IMR-90 (cell line): ENCODE measurements around the gene KCNQ1. TPM values are rescaled to one million over a fixed set of nuclear protein-coding genes. Genes with fewer than 3 reads are reported as not detected.
A peak's percentile ranks its signal among the peaks of the same experiment; 100 is the strongest.

Experiments
- ATAC-seq: fragments of 200-7000 bp; cut with Tn5 transposase; 2 replicates; pipeline ENCODE4 v1.9.1; 2020; ENCODE audit warnings: low read depth, mild to moderate bottlenecking, moderate library complexity
- BruUV-seq: library from RNA; stranded (reverse); fragments of 400-500 nt; replicated peaks from 2 replicates; lab custom pipeline; 2021; lab: Mats Ljungman, UMichigan
- CTCF ChIA-PET: fragments of 300-600 bp; formaldehyde crosslinking; extraction: SDS; loops from one replicate; lab custom pipeline; 2021; ENCODE audit warnings: antibody characterized with exemption; lab: Yijun Ruan, JAX
- POLR2A ChIA-PET: fragments of 300-600 bp; sonication (Branson Sonifier 250); formaldehyde crosslinking; loops from one replicate; lab custom pipeline; 2022; ENCODE audit warnings: antibody characterized with exemption; ENCODE audit not compliant: unreplicated experiment; lab: Charles Lee
- DNase-seq: peaks from one replicate; pipeline ENCODE4 v3.0.0; 2013
- H2AFZ ChIP-seq: replicated peaks from 2 replicates; pipeline ENCODE3; 2013; ENCODE audit warnings: low read length, mild to moderate bottlenecking; ENCODE audit not compliant: poor library complexity
- H2AK5ac ChIP-seq: 2 replicates; pipeline ENCODE4 v1.6.1; 2013; ENCODE audit warnings: low read depth, low read length, inconsistent platforms
- H2AK9ac ChIP-seq: replicated peaks from 2 replicates; pipeline ENCODE3; 2013; ENCODE audit warnings: mild to moderate bottlenecking, low read depth, low read length, moderate library complexity; ENCODE audit not compliant: poor library complexity
- H2BK120ac ChIP-seq: 2 replicates; pipeline ENCODE4 v1.6.1; 2013; ENCODE audit warnings: low read depth, low read length, inconsistent platforms
- H2BK15ac ChIP-seq: 3 replicates; pipeline ENCODE4 v1.6.1; 2013; ENCODE audit warnings: low read depth, low read length, inconsistent platforms
- H2BK20ac ChIP-seq: 2 replicates; pipeline ENCODE4 v1.6.1; 2013; ENCODE audit warnings: low read depth, mild to moderate bottlenecking, inconsistent platforms, low read length, moderate library complexity
- H2BK5ac ChIP-seq: 2 replicates; pipeline ENCODE4 v1.6.1; 2013; ENCODE audit warnings: mild to moderate bottlenecking, low read depth, low read length, inconsistent platforms; ENCODE audit not compliant: poor library complexity, severe bottlenecking
- H3K14ac ChIP-seq: replicated peaks from 2 replicates; pipeline ENCODE4 v1.6.1; 2013; ENCODE audit warnings: low read depth, low read length, inconsistent platforms
- H3K18ac ChIP-seq: 2 replicates; pipeline ENCODE4 v1.6.1; 2013; ENCODE audit warnings: low read depth, low read length, control low read depth
- H3K23ac ChIP-seq: 2 replicates; pipeline ENCODE4 v1.6.1; 2013; ENCODE audit warnings: low read depth, low read length, inconsistent platforms
- H3K27ac ChIP-seq: 2 replicates; pipeline ENCODE4 v1.5.1; 2013; ENCODE audit warnings: mild to moderate bottlenecking, control low read depth, low read length; ENCODE audit not compliant: insufficient read depth
- H3K27me3 ChIP-seq: 2 replicates; pipeline ENCODE4 v1.6.1; 2013; ENCODE audit warnings: low read length; ENCODE audit not compliant: control insufficient read depth, insufficient read depth
- H3K36me3 ChIP-seq: 2 replicates; pipeline ENCODE4 v1.6.1; 2013; ENCODE audit warnings: low read length, mixed read lengths; ENCODE audit not compliant: control insufficient read depth, insufficient read depth
- H3K4ac ChIP-seq: 2 replicates; pipeline ENCODE4 v1.6.1; 2013; ENCODE audit warnings: low read depth, low read length, inconsistent platforms
- H3K4me1 ChIP-seq: 2 replicates; pipeline ENCODE4 v1.6.1; 2013; ENCODE audit warnings: low read length, mixed read lengths; ENCODE audit not compliant: control insufficient read depth, insufficient read depth
- H3K4me2 ChIP-seq: 2 replicates; pipeline ENCODE4 v1.6.1; 2013; ENCODE audit warnings: low read depth, mild to moderate bottlenecking, control low read depth, low read length, moderate library complexity
- H3K4me3 ChIP-seq: 2 replicates; pipeline ENCODE4 v1.5.1; 2013; ENCODE audit warnings: low read depth, mild to moderate bottlenecking, control low read depth, low read length, moderate library complexity; ENCODE audit not compliant: insufficient read depth
- H3K56ac ChIP-seq: 2 replicates; pipeline ENCODE4 v1.6.1; 2013; ENCODE audit warnings: low read length, inconsistent platforms; ENCODE audit not compliant: insufficient read depth; ENCODE audit errors: extremely low read depth
- H3K79me1 ChIP-seq, 2 experiments: 2 replicates each; pipeline ENCODE4 v1.6.1; 2013; ENCODE audit warnings: low read length in 2 of 2, inconsistent platforms in 1 of 2, low read depth in 1 of 2
- H3K9ac ChIP-seq: 2 replicates; pipeline ENCODE4 v1.6.1; 2013; ENCODE audit warnings: low read depth, low read length, control low read depth
- H3K9me1 ChIP-seq: 2 replicates; pipeline ENCODE4 v1.6.1; 2013; ENCODE audit warnings: low read length, inconsistent platforms; ENCODE audit not compliant: insufficient read depth
- H3K9me3 ChIP-seq: 2 replicates; pipeline ENCODE4 v1.6.1; 2013; ENCODE audit warnings: low read length; ENCODE audit not compliant: control insufficient read depth, insufficient read depth
- H4K20me1 ChIP-seq: 2 replicates; pipeline ENCODE4 v1.6.1; 2013; ENCODE audit warnings: low read length, inconsistent platforms; ENCODE audit not compliant: insufficient read depth
- H4K5ac ChIP-seq: 2 replicates; pipeline ENCODE4 v1.6.1; 2013; ENCODE audit warnings: mild to moderate bottlenecking, low read depth, low read length, control low read depth
- H4K8ac ChIP-seq, 2 experiments: 2 replicates each; pipeline ENCODE4 v1.6.1; 2013; ENCODE audit warnings: low read depth in 2 of 2, low read length in 2 of 2, control low read depth in 1 of 2, inconsistent platforms in 1 of 2
- H4K91ac ChIP-seq: 2 replicates; pipeline ENCODE4 v1.6.1; 2013; ENCODE audit warnings: low read depth, low read length, inconsistent platforms; ENCODE audit not compliant: insufficient read depth
- BHLHE40 ChIP-seq: fragments of 150-350 bp; IDR thresholded peaks from 2 replicates; pipeline ENCODE4 v1.6.1; 2016; ENCODE audit warnings: mild to moderate bottlenecking, low read depth, low read length
- CEBPB ChIP-seq: IDR thresholded peaks from 2 replicates; pipeline ENCODE4 v1.6.1; 2012; ENCODE audit warnings: low read depth, low read length, improper control_type of control experiment
- CHD1 ChIP-seq: IDR thresholded peaks from 2 replicates; pipeline ENCODE4 v1.6.1; 2012; ENCODE audit warnings: low read depth, low read length, improper control_type of control experiment
- FOS ChIP-seq: fragments of 150-350 bp; IDR thresholded peaks from 2 replicates; pipeline ENCODE4 v1.6.1; 2016; ENCODE audit warnings: low read depth, low read length
- MAFK ChIP-seq: IDR thresholded peaks from 2 replicates; pipeline ENCODE4 v1.6.1; 2012; ENCODE audit warnings: low read depth, low read length, improper control_type of control experiment
- MAZ ChIP-seq: IDR thresholded peaks from 2 replicates; pipeline ENCODE4 v1.6.1; 2012; ENCODE audit warnings: low read depth, mild to moderate bottlenecking, low read length, improper control_type of control experiment, moderate library complexity, borderline replicate concordance
- MXI1 ChIP-seq: IDR thresholded peaks from 2 replicates; pipeline ENCODE4 v1.6.1; 2012; ENCODE audit warnings: low read depth, mild to moderate bottlenecking, low read length, moderate library complexity, borderline replicate concordance
- NFE2L2 ChIP-seq: fragments of 150-350 bp; IDR thresholded peaks from 2 replicates; pipeline ENCODE4 v1.6.1; 2016; ENCODE audit warnings: low read depth, mild to moderate bottlenecking, low read length
- POLR2A ChIP-seq: IDR thresholded peaks from 2 replicates; pipeline ENCODE4 v1.6.1; 2012; ENCODE audit warnings: mild to moderate bottlenecking, low read depth, low read length
- RAD21 ChIP-seq: IDR thresholded peaks from 2 replicates; pipeline ENCODE4 v1.6.1; 2012; ENCODE audit warnings: low read length, improper control_type of control experiment
- RCOR1 ChIP-seq: IDR thresholded peaks from 2 replicates; pipeline ENCODE4 v1.6.1; 2012; ENCODE audit warnings: mild to moderate bottlenecking, low read length, improper control_type of control experiment; ENCODE audit not compliant: insufficient replicate concordance
- RFX5 ChIP-seq: IDR thresholded peaks from 2 replicates; pipeline ENCODE4 v1.8.0; 2012; ENCODE audit warnings: low read depth, mild to moderate bottlenecking, low read length, moderate library complexity
- SMC3 ChIP-seq: fragments of 150-350 bp; IDR thresholded peaks from 2 replicates; pipeline ENCODE4 v1.6.1; 2016; ENCODE audit warnings: low read depth, mild to moderate bottlenecking, antibody characterized with exemption, low read length, moderate library complexity
- WGBS, 2 experiments: methylation state at CpG; one replicate each; pipeline versions ENCODE4 v1.1.5 to v1.1.7; 2013; ENCODE audit warnings: missing lambda C conversion rate in 2 of 2; ENCODE audit not compliant: insufficient read length in 1 of 2; ENCODE audit errors: extremely low coverage in 2 of 2; 5-methylcytosine and 5-hydroxymethylcytosine counted together
- dilution Hi-C: fragments of 300-500 bp; cut with HindIII; formaldehyde crosslinking; loops from one replicate; pipeline ENCODE4 v1.14.3; 2018; ENCODE audit warnings: low sequenced_read_pairs; ENCODE audit not compliant: unreplicated experiment
- in situ Hi-C: fragments of 300-500 bp; cut with MboI; formaldehyde crosslinking; loops from 3 replicates; pipeline ENCODE4 v1.14.3; 2019; ENCODE audit warnings: low sequenced_read_pairs, inconsistent platforms, mixed read lengths
- intact Hi-C: fragments of 100-400 bp; cut with micrococcal nuclease; formaldehyde crosslinking; loops from 2 replicates; pipeline ENCODE4 v1.10.0; 2022
- polyA plus RNA-seq, 3 experiments: library from polyadenylated mRNA; depleted of rRNA; stranded (reverse); fragments of >200 nt; gene quantifications; 2 replicates each; pipeline ENCODE4 v1.2.3, GENCODE V29; 2012; ENCODE audit warnings: low replicate concordance in 1 of 3
- total RNA-seq: library from RNA; depleted of rRNA; stranded (reverse); fragments of >200 nt; gene quantifications from 2 replicates; pipeline ENCODE4 v1.2.3, GENCODE V29; 2012
- TF ChIP-seq, protein P1 (sequence below): conservative IDR thresholded peaks from 2 replicates; pipeline ENCODE4 v1.5.1; 2012; ENCODE audit warnings: mild to moderate bottlenecking, low read depth, low read length, improper control_type of control experiment
- TF ChIP-seq, protein P2 (sequence below): fragments of 150-350 bp; IDR thresholded peaks from 2 replicates; pipeline ENCODE4 v1.6.1; 2016; ENCODE audit warnings: low read depth, mild to moderate bottlenecking, low read length, moderate library complexity, borderline replicate concordance
- TF ChIP-seq, protein P3 (sequence below): fragments of 150-350 bp; IDR thresholded peaks from 2 replicates; pipeline ENCODE4 v1.6.1; 2017; ENCODE audit warnings: mild to moderate bottlenecking, antibody characterized with exemption, low read length, low read depth

KCNQ1 gene
- total and polyA plus RNA-seq, 2 of the 4 experiments (the other 2 are of a cell fraction): 0.07 TPM; not detected in 1

DNA sequence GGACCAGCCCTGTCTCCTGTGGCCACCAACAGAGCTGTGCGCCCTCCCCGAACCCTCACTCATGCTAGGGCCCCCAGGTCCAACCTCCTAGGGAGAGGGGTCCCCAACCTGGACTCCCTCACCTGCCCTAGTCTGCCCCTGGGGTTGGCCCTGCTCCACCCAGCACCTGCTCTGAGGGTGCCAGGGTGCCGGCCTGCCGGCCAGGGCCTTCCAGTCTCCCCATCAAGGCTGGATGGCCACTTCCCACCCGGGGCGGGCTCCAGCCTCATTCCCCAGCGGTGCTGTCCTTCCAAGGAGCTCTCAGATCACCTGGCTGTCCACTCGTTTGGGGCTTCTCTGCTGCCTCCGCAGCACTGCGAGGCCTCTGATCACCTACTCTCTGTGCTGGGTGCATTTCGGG lies 401.7 kb downstream of the KCNQ1 start:
- no peak overlapping the region for H2BK20ac ChIP-seq
- 78% methylated on average over 9 of the region's 11 CpGs; no CpG with 5 or more reads in 1 of the 2 experiments for WGBS, 2 experiments
- no peak for ATAC-seq
- no peak overlapping the region for H3K14ac ChIP-seq
- H3K18ac ChIP-seq: no peak overlapping the region
- no peaks in the 10 kb centered on the region for H3K4me1 ChIP-seq
- H4K20me1 ChIP-seq: no peaks in the 10 kb centered on the region; the same call in 1 of the 2 replicates
- H3K9me3 ChIP-seq: no peaks in the 10 kb centered on the region
- H3K4ac ChIP-seq: no peak overlapping the region
- no peak overlapping the region for H4K91ac ChIP-seq
- H3K23ac ChIP-seq: no peak overlapping the region
- POLR2A ChIA-PET: no interaction called here
- no peak overlapping the region for H3K56ac ChIP-seq
- no TSS peak for BruUV-seq
- in situ Hi-C loops: no loop called here
- peaks cover 19% of the 10 kb centered on the region; the same call in 1 of the 2 replicates for H3K27me3 ChIP-seq
- CTCF ChIA-PET: no interaction called here
- H3K9ac ChIP-seq: no peak overlapping the region
- H2BK15ac ChIP-seq: no peak overlapping the region
- H2AK5ac ChIP-seq: no peak overlapping the region; the same call in 1 of the 2 replicates
- H3K79me1 ChIP-seq: no peaks in the 10 kb centered on the region
- intact Hi-C loops: no loop called here
- DNase-seq: no peak
- no peak overlapping the region for H4K8ac ChIP-seq
- H3K27ac ChIP-seq: no peak overlapping the region
- H4K5ac ChIP-seq: no peak overlapping the region
- dilution Hi-C loops: no loop called here
- H2BK120ac ChIP-seq: no peak overlapping the region
- no peaks in the 10 kb centered on the region for H3K36me3 ChIP-seq
- H3K9me1 ChIP-seq: no peaks in the 10 kb centered on the region
- H3K4me2 ChIP-seq: no peak overlapping the region
- H2AK9ac ChIP-seq: peak overlapping the region; percentile 28
- no peak overlapping the region for H2AFZ ChIP-seq
- H3K4me3 ChIP-seq: no peak overlapping the region
- TF ChIP-seq RFX5 (no peak), FOS (no peak), CHD1 (no peak), BHLHE40 (no peak), NFE2L2 (no peak), CEBPB (no peak), SMC3 (no peak), MAFK (no peak), MXI1 (no peak), RCOR1 (no peak), MAZ (no peak), POLR2A (no peak), RAD21 (no peak)
- TF ChIP-seq, protein P1, sequence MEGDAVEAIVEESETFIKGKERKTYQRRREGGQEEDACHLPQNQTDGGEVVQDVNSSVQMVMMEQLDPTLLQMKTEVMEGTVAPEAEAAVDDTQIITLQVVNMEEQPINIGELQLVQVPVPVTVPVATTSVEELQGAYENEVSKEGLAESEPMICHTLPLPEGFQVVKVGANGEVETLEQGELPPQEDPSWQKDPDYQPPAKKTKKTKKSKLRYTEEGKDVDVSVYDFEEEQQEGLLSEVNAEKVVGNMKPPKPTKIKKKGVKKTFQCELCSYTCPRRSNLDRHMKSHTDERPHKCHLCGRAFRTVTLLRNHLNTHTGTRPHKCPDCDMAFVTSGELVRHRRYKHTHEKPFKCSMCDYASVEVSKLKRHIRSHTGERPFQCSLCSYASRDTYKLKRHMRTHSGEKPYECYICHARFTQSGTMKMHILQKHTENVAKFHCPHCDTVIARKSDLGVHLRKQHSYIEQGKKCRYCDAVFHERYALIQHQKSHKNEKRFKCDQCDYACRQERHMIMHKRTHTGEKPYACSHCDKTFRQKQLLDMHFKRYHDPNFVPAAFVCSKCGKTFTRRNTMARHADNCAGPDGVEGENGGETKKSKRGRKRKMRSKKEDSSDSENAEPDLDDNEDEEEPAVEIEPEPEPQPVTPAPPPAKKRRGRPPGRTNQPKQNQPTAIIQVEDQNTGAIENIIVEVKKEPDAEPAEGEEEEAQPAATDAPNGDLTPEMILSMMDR: no peak
- TF ChIP-seq, protein P2, sequence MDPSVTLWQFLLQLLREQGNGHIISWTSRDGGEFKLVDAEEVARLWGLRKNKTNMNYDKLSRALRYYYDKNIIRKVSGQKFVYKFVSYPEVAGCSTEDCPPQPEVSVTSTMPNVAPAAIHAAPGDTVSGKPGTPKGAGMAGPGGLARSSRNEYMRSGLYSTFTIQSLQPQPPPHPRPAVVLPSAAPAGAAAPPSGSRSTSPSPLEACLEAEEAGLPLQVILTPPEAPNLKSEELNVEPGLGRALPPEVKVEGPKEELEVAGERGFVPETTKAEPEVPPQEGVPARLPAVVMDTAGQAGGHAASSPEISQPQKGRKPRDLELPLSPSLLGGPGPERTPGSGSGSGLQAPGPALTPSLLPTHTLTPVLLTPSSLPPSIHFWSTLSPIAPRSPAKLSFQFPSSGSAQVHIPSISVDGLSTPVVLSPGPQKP: no peak
- TF ChIP-seq, protein P3, sequence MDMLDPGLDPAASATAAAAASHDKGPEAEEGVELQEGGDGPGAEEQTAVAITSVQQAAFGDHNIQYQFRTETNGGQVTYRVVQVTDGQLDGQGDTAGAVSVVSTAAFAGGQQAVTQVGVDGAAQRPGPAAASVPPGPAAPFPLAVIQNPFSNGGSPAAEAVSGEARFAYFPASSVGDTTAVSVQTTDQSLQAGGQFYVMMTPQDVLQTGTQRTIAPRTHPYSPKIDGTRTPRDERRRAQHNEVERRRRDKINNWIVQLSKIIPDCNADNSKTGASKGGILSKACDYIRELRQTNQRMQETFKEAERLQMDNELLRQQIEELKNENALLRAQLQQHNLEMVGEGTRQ: no peak
- no peak overlapping the region for H2BK5ac ChIP-seq
